CD14-positive monocyte (primary cell): ENCODE measurements around the gene ADK. TPM values are rescaled to one million over a fixed set of nuclear protein-coding genes. Genes with fewer than 3 reads are reported as not detected.

ENCODE experiments used
- DNase-seq, 3 donors: peaks; one replicate each; pipeline ENCODE4 v3.0.0-alpha.2; 2011 to 2022
- H2AFZ ChIP-seq: 2 replicates; pipeline ENCODE4 v1.6.0; 2012; ENCODE audit warnings: mild to moderate bottlenecking, low read depth, low read length, inconsistent platforms; ENCODE audit not compliant: insufficient read depth, poor library complexity, severe bottlenecking
- H3K27ac ChIP-seq, 2 donors: 1 replicate in 1 of 2; 2 replicates in 1 of 2; pipeline ENCODE4 v1.5.1; 2012 to 2013; ENCODE audit warnings: low read length in 2 of 2, control low read depth in 1 of 2, inconsistent platforms in 1 of 2, low read depth in 1 of 2, mild to moderate bottlenecking in 1 of 2
- H3K27me3 ChIP-seq, 2 donors: one replicate each; pipeline versions ENCODE4 v1.6.0 to v1.6.1; 2011 to 2013; ENCODE audit warnings: low read length in 2 of 2; ENCODE audit not compliant: control insufficient read depth in 2 of 2, insufficient read depth in 2 of 2
- H3K36me3 ChIP-seq, 2 donors: replicated peaks in 1 of 2; 1 replicate in 1 of 2; 2 replicates in 1 of 2; pipeline versions ENCODE4 v1.5.1 to v1.6.1; 2012 to 2013; ENCODE audit warnings: low read length in 2 of 2, control low read depth in 1 of 2, inconsistent platforms in 1 of 2, mild to moderate bottlenecking in 1 of 2; ENCODE audit not compliant: insufficient read depth in 2 of 2, control insufficient read depth in 1 of 2
- H3K4me1 ChIP-seq, 2 donors: 1 replicate in 1 of 2; 2 replicates in 1 of 2; pipeline versions ENCODE4 v1.5.1 to v1.6.1; 2012 to 2013; ENCODE audit warnings: low read length in 2 of 2, control low read depth in 1 of 2, inconsistent platforms in 1 of 2, mild to moderate bottlenecking in 1 of 2, moderate library complexity in 1 of 2; ENCODE audit not compliant: insufficient read depth in 2 of 2, control insufficient read depth in 1 of 2
- H3K4me2 ChIP-seq: replicated peaks from 2 replicates; pipeline ENCODE3; 2012; ENCODE audit warnings: low read length, moderate library complexity, mild to moderate bottlenecking; ENCODE audit not compliant: poor library complexity, severe bottlenecking; ENCODE audit errors: extremely low read depth
- H3K4me3 ChIP-seq, 3 experiments: fragments of 200-600 bp in 1 of 3; sonication (generic) in 1 of 3; replicated peaks in 1 of 3; 1 replicate in 2 of 3; 2 replicates in 1 of 3; pipeline ENCODE4 v1.5.1; 2011 to 2013; ENCODE audit warnings: low read length in 3 of 3, mild to moderate bottlenecking in 3 of 3, control low read depth in 2 of 3, low read depth in 2 of 3, inconsistent platforms in 1 of 3, moderate library complexity in 1 of 3
- H3K79me2 ChIP-seq: 2 replicates; pipeline ENCODE4 v1.6.0; 2012; ENCODE audit warnings: mild to moderate bottlenecking, control low read depth, inconsistent platforms, low read length, moderate library complexity; ENCODE audit not compliant: insufficient read depth
- H3K9ac ChIP-seq: 2 replicates; pipeline ENCODE4 v1.6.0; 2017; ENCODE audit warnings: low read length, mild to moderate bottlenecking; ENCODE audit not compliant: insufficient read depth, poor library complexity, severe bottlenecking
- H3K9me3 ChIP-seq, 2 donors: replicated peaks in 1 of 2; 1 replicate in 1 of 2; 2 replicates in 1 of 2; pipeline versions ENCODE4 v1.5.1 to v1.6.1; 2012 to 2013; ENCODE audit warnings: low read length in 2 of 2, control low read depth in 1 of 2; ENCODE audit not compliant: control insufficient read depth in 1 of 2, insufficient read depth in 1 of 2
- H4K20me1 ChIP-seq: 2 replicates; pipeline ENCODE4 v1.6.0; 2012; ENCODE audit warnings: mild to moderate bottlenecking, low read length, control low read depth, moderate library complexity; ENCODE audit not compliant: insufficient read depth
- H3K27ac Mint-ChIP-seq, 7 donors: one replicate each; pipeline ENCODE4 v1.8.0; 2020; ENCODE audit warnings: mild to moderate bottlenecking in 7 of 7, mixed read lengths in 7 of 7, moderate library complexity in 6 of 7, inconsistent platforms in 2 of 7
- H3K27me3 Mint-ChIP-seq, 3 donors: one replicate each; pipeline ENCODE4 v1.8.0; 2021 to 2022; ENCODE audit warnings: low read depth in 3 of 3, mild to moderate bottlenecking in 3 of 3, mixed read lengths in 3 of 3, moderate library complexity in 3 of 3, inconsistent platforms in 1 of 3
- H3K36me3 Mint-ChIP-seq, 2 donors: one replicate each; pipeline ENCODE4 v1.8.0; 2020; ENCODE audit warnings: mixed read lengths in 2 of 2, inconsistent platforms in 1 of 2, mild to moderate bottlenecking in 1 of 2
- H3K4me1 Mint-ChIP-seq: one replicate; pipeline ENCODE4 v1.8.0; 2020; ENCODE audit warnings: mild to moderate bottlenecking, mixed read lengths
- H3K4me3 Mint-ChIP-seq, 2 donors: one replicate each; pipeline ENCODE4 v1.8.0; 2020; ENCODE audit warnings: mild to moderate bottlenecking in 2 of 2, mixed read lengths in 2 of 2, moderate library complexity in 1 of 2
- H3K9me3 Mint-ChIP-seq, 7 donors: one replicate each; pipeline ENCODE4 v1.8.0; 2020 to 2022; ENCODE audit warnings: mixed read lengths in 7 of 7, mild to moderate bottlenecking in 6 of 7, moderate library complexity in 6 of 7, inconsistent platforms in 2 of 7
- CTCF ChIP-seq: fragments of 200-600 bp; IDR thresholded peaks from one replicate; pipeline ENCODE4 v1.8.0; 2022; ENCODE audit warnings: antibody characterized with exemption, mild to moderate bottlenecking
- WGBS: methylation state at CpG from one replicate; pipeline ENCODE4 v1.1.5; 2013; ENCODE audit warnings: missing lambda C conversion rate; ENCODE audit not compliant: insufficient coverage; 5-methylcytosine and 5-hydroxymethylcytosine counted together
- intact Hi-C, 2 donors: fragments of 100-400 bp; cut with micrococcal nuclease; formaldehyde crosslinking; loops; one replicate each; pipeline versions ENCODE4 v1.15.0 to v1.15.1; 2023
- polyA plus RNA-seq, 3 donors: library from polyadenylated mRNA; depleted of rRNA in 1 of 3; unstranded in 2 of 3; stranded (reverse) in 1 of 3; fragments of 300-500 nt in 2 of 3; fragments of >200 nt in 1 of 3; fragmentation: Illumina TruSeq in 2 of 3; gene quantifications; 1 replicate in 2 of 3; 2 replicates in 1 of 3; pipeline ENCODE4 v1.2.3, GENCODE V29; 2012 to 2021

Gene ADK
- polyA plus RNA-seq, 3 donors: 6.4 to 38.2 (median 35.7) TPM

DNA sequence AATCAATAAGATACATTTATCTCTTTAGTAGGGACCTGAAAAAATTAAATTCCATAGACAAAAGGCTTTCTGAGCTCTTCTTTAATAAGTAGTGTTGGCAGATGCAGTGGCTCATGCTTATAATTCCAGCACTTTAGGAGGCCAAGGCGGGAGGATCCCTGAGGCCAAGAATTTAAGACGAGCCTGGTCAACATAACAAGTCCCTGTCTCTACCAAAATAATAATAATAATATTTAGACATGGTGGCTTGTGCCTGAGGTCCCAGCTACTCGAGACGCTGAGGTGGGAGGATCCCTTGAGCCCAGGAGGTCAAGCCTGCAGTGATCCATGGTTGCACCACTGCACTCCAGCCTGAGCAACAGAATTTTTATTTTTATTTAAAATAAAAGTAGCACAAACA, 280.8 kb downstream of the ADK start:
- H3K4me3 Mint-ChIP-seq: no peak overlapping the region
- intact Hi-C loops: no loop called here
- H3K9ac ChIP-seq: no peak overlapping the region
- H3K27me3 ChIP-seq: no peaks in the 10 kb centered on the region
- no peak overlapping the region for H2AFZ ChIP-seq
- no peak for TF ChIP-seq CTCF
- H3K36me3 Mint-ChIP-seq: peaks cover 13 to 15% of the 10 kb centered on the region in 2 donors
- DNase-seq: no peak
- H3K9me3 Mint-ChIP-seq: peaks cover 0 to 3% (median 0%) of the 10 kb centered on the region in 7 donors
- H3K36me3 ChIP-seq: no peaks in the 10 kb centered on the region
- no peak overlapping the region for H3K4me3 ChIP-seq
- H3K4me1 ChIP-seq: no peaks in the 10 kb centered on the region
- H3K79me2 ChIP-seq: no peaks in the 10 kb centered on the region
- no peaks in the 10 kb centered on the region for H3K4me1 Mint-ChIP-seq
- no CpG with 5 or more reads among the region's 4 CpGs for WGBS
- no peak overlapping the region for H3K27ac ChIP-seq
- H3K27ac Mint-ChIP-seq: no peak overlapping the region
- no peaks in the 10 kb centered on the region for H4K20me1 ChIP-seq
- H3K4me2 ChIP-seq: no peak overlapping the region
- H3K9me3 ChIP-seq: no peaks in the 10 kb centered on the region
- no peaks in the 10 kb centered on the region for H3K27me3 Mint-ChIP-seq

DNA sequence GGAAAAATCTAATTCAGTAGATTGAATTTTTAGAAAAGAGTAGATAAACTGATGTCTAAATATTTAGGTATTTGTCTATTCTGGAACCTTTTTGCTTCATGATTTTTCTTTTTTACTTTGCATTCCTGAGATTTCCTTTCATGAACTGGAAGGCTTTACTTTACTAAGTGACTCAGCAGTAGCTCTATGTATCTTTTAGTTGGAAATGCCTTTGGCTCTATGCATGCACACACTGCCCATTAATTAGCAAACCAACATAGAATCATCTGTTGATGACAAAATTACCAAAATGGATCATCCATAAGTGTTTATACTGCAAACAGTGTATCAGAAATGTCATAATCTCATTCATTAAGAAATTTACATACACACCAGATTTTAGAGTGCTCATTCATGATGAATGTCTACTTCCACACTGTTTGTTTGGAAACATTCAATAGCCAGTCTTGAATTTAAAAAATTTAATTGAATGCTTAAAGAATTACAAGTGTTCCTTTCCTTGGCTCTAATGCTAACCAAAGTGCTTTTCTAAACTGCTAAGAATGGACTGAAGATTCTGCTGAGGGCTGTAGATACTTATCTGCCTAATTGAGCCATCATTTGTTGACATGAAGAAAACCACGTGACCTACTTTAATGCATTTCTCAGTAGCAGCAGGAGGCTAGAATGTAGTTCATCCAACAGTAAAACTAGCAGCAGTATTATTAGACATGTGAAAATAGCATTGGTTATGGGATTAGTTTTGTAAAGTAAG, 282.0 kb downstream of the ADK start:
- Mint-ChIP-seq H3K27ac (no peak overlapping the region), H3K9me3 (peaks cover 0 to 3% (median 0%) of the 10 kb centered on the region in 7 donors), H3K36me3 (peaks cover 13 to 15% of the 10 kb centered on the region in 2 donors), H3K4me1 (no peaks in the 10 kb centered on the region), H3K27me3 (peaks cover 0 to under 1% (median 0%) of the 10 kb centered on the region in 3 donors), H3K4me3 (no peak overlapping the region)
- no peak overlapping the region for H3K4me3 ChIP-seq
- no peak for TF ChIP-seq CTCF
- 83% methylated on average over 1 of the region's 1 CpG for WGBS
- H3K4me1 ChIP-seq: no peaks in the 10 kb centered on the region
- intact Hi-C loops: no loop called here
- no peaks in the 10 kb centered on the region for H3K79me2 ChIP-seq
- no peaks in the 10 kb centered on the region for H3K36me3 ChIP-seq
- H3K27me3 ChIP-seq: no peaks in the 10 kb centered on the region
- no peaks in the 10 kb centered on the region for H3K9me3 ChIP-seq
- H3K27ac ChIP-seq: no peak overlapping the region
- DNase-seq: no peak
- no peak overlapping the region for H2AFZ ChIP-seq
- no peak overlapping the region for H3K9ac ChIP-seq
- no peak overlapping the region for H3K4me2 ChIP-seq
- no peaks in the 10 kb centered on the region for H4K20me1 ChIP-seq
